KOPT-K1 (cell line): ENCODE measurements around the gene PAPPA.

Experiments
- H3K27ac ChIP-seq: fragments of 200-600 bp; sonication (generic); 2 replicates; pipeline ENCODE4 v1.5.1; 2016; ENCODE audit warnings: antibody characterized with exemption, mild to moderate bottlenecking, low read depth, low read length; ENCODE audit not compliant: poor library complexity, severe bottlenecking
- H3K36me3 ChIP-seq: fragments of 200-600 bp; sonication (generic); 2 replicates; pipeline ENCODE4 v1.5.1; 2017; ENCODE audit warnings: antibody characterized with exemption, mild to moderate bottlenecking, low read length, moderate library complexity; ENCODE audit not compliant: insufficient read depth
- H3K9me3 ChIP-seq: fragments of 200-600 bp; sonication (generic); 2 replicates; pipeline ENCODE4 v1.5.1; 2017; ENCODE audit warnings: antibody characterized with exemption, low read length, mild to moderate bottlenecking; ENCODE audit not compliant: insufficient read depth, poor library complexity, severe bottlenecking

The PAPPA gene

GRCh38 chr9:116405321-116405720, 251.7 kb downstream of the PAPPA start:
- Histone ChIP-seq H3K9me3 (no peaks in the 10 kb centered on the region), H3K36me3 (no peaks in the 10 kb centered on the region), H3K27ac (no peak overlapping the region)

DNA sequence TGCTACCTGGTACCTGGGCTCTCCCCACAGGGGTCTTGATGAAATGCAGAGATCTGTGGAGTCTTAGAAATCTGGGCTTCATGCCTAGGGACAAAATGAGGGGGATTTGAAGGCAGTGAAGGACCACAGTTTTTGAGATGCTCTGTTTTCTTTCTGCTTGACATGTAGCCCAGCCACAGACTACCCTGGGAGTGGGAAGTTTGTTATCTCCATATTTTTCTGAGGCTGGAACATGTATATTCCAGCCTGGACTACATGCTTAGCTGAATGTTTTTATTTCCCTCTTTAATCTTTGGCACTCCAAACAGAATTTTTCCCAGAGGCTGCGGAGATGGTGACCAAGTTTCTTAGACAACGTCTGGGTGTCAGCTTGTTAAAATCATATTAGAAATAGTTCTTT, 252.9 kb downstream of the PAPPA start:
- Histone ChIP-seq H3K36me3 (no peaks in the 10 kb centered on the region), H3K27ac (no peak overlapping the region), H3K9me3 (no peaks in the 10 kb centered on the region)

DNA sequence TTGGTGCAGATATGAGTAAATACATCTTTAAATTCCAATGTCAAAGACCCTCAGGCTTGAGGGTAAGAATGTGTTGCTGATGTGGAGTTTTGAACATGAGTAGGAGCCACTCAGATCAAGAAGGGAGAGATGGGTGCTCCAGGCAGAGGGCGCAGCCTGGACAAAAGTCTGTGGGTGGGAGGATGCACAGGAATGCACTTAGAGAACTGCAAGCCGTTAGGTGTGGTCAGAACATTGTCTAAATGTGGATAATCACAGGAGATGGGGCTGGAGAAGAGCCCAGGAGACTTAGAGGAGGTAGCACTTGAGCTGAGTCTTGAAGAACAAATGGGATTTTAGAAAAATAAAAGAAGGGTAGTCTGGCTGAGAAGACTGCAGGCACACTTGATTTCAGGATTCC, 255.5 kb downstream of the PAPPA start:
- H3K36me3 ChIP-seq = no peaks in the 10 kb centered on the region
- no peaks in the 10 kb centered on the region for H3K9me3 ChIP-seq
- no peak overlapping the region for H3K27ac ChIP-seq

DNA sequence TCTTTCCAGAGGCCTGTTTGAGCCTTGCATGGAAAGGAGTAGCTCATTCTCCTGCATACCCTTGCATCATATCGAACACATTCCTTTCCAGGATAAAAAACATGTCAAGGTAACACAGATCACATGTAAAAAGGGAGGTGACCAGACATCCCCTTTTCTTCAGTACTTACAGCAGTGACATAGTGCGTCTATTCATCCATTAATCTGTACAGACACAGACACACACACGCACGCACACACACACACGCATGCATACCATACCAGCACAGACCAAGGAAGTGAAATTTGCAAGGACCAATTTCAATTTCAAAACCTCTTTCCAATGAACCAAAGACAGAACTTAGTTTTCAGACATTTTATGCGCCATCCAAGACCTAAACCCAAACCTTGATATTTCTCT, 256.0 kb downstream of the PAPPA start:
- H3K36me3 ChIP-seq = no peaks in the 10 kb centered on the region
- H3K9me3 ChIP-seq = no peaks in the 10 kb centered on the region
- no peak overlapping the region for H3K27ac ChIP-seq

DNA sequence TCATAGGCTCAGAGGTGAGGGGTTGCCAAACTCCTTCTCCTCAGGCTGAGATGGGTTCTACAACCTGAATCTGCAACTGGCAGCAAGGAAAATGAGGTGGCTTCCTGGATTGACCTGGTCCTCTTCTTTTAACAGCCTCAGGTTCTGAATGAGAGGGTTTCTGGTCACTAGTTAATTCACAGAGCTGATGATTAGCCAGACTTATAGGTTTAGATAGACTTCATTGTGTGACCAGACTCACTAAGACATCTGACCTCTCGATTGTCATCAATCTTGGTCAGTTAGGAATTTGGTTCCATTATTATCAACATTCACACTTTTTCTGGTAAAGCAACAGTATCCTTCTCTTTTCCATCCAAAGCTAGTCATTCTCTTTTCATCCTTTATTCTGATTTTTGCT, 257.9 kb downstream of the PAPPA start:
- no peaks in the 10 kb centered on the region for H3K9me3 ChIP-seq

DNA sequence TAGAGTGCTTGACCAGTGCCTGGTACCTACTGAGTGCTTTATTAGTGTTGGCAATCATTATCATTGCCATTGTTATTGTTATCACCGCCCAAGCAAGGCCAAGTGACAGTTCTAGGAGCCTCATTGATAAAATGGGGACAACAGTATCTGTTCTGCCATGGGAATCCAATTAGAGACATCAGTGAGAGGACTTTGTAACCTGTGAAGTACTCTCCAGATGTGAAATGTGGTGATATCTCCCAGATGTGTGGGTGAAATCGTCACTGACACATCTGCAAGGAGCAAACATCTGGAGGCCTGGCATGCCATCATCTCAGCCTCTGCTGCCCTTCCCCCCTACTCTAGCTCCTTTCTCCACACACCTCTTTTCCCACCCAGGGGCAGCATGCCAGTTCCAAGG, 260.8 kb downstream of the PAPPA start:
- Histone ChIP-seq H3K9me3 (no peaks in the 10 kb centered on the region), H3K27ac (no peak overlapping the region), H3K36me3 (no peaks in the 10 kb centered on the region)

More for the DNA sequence above, 257.9 kb downstream of the PAPPA start:
- Histone ChIP-seq H3K36me3 (no peaks in the 10 kb centered on the region), H3K27ac (no peak overlapping the region)

GRCh38 chr9:116416421-116416820, 262.8 kb downstream of the PAPPA start:
- H3K36me3 ChIP-seq = no peaks in the 10 kb centered on the region
- no peaks in the 10 kb centered on the region for H3K9me3 ChIP-seq
- H3K27ac ChIP-seq = no peak overlapping the region

- H3K27ac ChIP-seq = no peak overlapping the region
- H3K36me3 ChIP-seq = no peaks in the 10 kb centered on the region
- H3K9me3 ChIP-seq = no peaks in the 10 kb centered on the region
Measured at GRCh38 chr9:116417464-116417863, 263.9 kb downstream of the PAPPA start.

GRCh38 chr9:116419181-116419580, 265.6 kb downstream of the PAPPA start:
- Histone ChIP-seq H3K36me3 (no peaks in the 10 kb centered on the region), H3K9me3 (no peaks in the 10 kb centered on the region), H3K27ac (no peak overlapping the region)

DNA sequence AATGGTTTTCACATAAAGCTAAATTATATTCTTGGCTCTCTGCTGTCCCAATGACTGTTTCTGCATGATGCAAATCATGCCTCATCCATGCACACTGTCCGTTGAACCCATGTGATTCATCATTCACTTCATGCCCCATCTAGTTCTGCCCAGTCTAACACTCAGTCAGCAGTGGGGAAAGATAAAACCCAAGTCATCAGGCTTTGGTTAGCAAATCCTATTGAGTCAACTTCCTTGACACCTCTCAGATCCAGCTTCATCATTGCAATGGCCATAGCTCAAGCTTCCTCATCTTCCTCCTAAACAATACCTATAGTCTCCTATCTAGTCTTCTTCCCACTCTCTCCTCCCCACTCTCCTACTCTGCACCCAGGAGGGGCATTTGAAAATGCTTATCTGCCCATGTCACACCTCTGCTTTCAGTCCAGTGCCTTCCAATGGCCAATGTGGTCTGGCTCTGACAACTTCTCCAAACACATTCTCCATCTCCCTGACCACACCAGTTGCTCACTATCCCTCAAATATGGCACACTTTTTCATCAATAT, 267.5 kb downstream of the PAPPA start:
- H3K27ac ChIP-seq = no peak overlapping the region
- H3K9me3 ChIP-seq = no peaks in the 10 kb centered on the region
- no peaks in the 10 kb centered on the region for H3K36me3 ChIP-seq

DNA sequence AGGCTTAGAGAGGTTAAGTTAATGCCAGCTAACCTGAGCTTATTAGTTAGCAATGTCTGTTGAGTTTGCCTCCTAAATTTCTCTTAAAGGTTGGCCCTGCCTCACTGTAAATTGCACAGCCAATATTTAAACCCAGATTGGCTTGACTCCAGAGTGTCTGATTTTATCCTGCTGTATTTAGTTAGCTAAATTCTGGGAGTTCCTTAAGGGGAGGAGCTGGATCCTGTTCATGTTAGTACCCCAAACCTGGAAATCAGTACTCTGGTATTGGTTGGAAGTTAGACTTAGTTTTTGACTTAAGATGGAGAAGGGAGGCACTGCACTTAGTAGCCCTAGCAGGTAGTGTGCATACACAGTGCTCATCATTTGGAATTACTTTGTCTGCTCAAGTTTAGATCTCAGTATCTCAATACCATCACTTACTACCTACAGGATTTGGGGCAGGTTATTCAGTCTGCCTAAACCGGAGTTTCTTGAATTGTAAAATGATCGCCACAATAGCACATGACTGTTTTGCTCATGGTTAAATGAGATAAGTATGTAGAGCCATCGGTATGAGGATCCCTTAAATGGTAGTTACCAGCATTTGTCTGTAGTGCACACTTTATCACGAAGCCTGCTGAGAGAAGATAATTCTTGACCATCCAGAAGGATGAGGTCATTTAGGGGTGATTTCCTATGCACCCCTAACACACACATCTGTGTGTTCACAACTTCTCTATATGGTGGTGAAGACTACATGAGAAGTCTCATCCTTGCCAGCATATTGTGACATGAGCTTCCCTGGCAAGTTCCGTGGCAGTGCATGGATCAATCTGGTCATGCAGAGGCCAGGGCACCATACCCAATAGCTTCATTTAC, 268.8 kb downstream of the PAPPA start:
- H3K27ac ChIP-seq = no peak overlapping the region
- no peaks in the 10 kb centered on the region for H3K36me3 ChIP-seq
- H3K9me3 ChIP-seq = no peaks in the 10 kb centered on the region

- no peaks in the 10 kb centered on the region for H3K36me3 ChIP-seq
- H3K27ac ChIP-seq = no peak overlapping the region
- H3K9me3 ChIP-seq = no peaks in the 10 kb centered on the region
Measured at GRCh38 chr9:116423149-116423548, 269.6 kb downstream of the PAPPA start.

DNA sequence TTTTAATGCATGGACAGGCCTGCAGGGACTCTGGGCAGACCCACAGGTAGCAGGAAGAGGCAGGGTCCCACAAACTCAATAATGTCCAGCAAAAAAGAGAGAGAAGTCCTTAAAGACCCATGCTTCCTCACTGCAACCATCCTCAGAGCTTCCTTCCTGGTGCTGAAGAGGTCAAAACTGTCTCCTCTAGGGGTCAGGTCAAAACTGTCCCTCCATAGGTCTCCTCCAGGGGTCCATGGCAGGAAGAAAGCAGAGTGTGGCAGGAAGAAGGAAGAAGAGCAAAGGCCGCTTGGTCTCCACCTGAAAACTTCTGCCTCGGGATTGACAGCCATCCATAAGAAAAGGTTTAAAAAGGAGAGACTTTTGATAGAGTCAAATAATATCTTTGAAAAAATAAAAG, 271.7 kb downstream of the PAPPA start:
- no peak overlapping the region for H3K27ac ChIP-seq
- H3K36me3 ChIP-seq = no peaks in the 10 kb centered on the region
- no peaks in the 10 kb centered on the region for H3K9me3 ChIP-seq

DNA sequence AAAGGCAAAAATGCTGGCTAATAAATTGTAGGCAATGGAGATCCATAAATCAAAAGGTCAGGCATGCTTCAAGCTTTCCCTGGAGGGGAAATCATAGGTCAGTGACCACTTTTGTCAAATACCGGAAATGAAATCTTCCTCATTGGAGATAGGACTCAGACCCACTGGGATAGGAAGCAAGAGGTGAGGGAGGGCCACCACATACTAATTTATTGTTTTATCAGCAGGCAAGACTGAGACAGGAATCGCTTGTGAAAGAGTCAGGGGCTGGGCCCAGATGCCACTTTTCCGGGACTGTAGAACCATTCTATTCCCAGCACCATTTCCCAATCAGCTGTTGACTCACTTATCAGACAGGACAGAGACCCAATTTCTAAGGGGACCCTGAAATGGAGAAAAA, 277.3 kb downstream of the PAPPA start:
- Histone ChIP-seq H3K36me3 (no peaks in the 10 kb centered on the region), H3K9me3 (no peaks in the 10 kb centered on the region), H3K27ac (no peak overlapping the region)

DNA sequence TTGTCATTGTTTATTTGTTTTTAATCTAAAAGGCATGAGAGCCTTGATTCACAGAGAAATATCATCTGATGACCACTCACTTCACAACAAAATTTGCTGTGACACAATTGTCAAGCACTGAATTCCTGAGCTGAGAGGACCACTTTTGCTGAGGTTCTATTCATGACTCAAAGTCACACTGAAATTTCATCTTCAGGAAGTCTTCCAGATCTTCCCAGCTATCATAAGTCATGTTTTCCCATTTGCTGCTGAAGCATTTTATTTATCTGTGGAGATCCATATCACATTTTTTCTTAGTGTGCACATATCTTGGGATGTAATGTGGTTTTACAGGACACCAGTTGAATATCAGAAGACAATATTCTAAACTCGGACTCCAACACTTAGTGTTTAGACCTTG, 278.5 kb downstream of the PAPPA start:
- no peaks in the 10 kb centered on the region for H3K9me3 ChIP-seq
- H3K27ac ChIP-seq = no peak overlapping the region
- no peaks in the 10 kb centered on the region for H3K36me3 ChIP-seq

GRCh38 chr9:116434314-116434713, 280.7 kb downstream of the PAPPA start:
- Histone ChIP-seq H3K9me3 (no peaks in the 10 kb centered on the region), H3K27ac (no peak overlapping the region), H3K36me3 (no peaks in the 10 kb centered on the region)
